Measurements from ENCODE around the gene RFPL2. TPM values are rescaled to one million over a fixed set of nuclear protein-coding genes. Genes with fewer than 3 reads are reported as not detected.

RFPL2 gene
- total RNA-seq, 1 experiment from 2014 or later: 0.45 TPM

DNA sequence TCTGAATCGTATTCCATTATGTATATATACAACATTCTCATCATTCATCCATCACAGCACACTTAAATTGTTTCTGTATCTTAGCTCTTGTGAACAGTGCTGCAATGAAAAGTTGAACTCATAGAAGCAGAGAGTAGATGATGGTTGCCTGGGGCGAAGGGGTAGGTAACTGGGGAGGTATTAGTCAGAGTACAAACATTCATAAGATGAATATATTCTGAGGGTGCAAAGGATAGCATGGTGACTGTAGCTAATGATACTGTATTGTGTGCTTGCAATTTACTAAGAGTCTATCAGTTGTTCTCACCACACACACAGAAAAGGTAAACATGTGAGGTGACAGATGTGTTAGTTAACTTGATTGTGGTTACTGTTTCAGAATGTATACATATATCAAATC, 12.6 kb upstream of the RFPL2 start:
- Histone ChIP-seq H3K36me3 (replicated peaks; ENCODE audit: control insufficient read depth, insufficient read depth, low read length) (no peaks in the 10 kb centered on the region), H3K27me3 (ENCODE audit: control insufficient read depth, insufficient read depth, low read length) (no peaks in the 10 kb centered on the region), H3K4me3 (ENCODE audit: insufficient read depth, low read depth, low read length) (no peak overlapping the region)
- DNase-seq: no peak

DNA sequence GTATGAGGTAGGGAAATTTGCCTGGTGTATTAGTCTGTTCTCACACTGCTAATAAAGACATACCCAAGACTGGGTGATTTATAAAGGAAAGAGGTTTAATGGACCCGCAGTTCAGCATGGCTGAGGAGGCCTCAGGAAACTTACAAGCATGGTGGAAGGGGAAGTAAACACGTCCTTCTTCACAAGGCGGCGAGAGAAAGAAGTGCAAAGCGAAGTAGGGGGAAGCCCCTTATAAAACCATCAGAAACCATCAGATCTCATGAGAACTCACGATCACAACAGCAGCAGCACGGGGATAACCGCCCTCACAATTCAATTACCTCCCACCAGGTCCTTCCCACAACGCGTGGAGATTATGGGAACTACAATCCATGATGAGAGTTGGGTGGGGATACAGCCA, 12.0 kb upstream of the RFPL2 start:
- Histone ChIP-seq H3K4me3 (ENCODE audit: insufficient read depth, low read depth, low read length) (no peak overlapping the region), H3K27me3 (ENCODE audit: control insufficient read depth, insufficient read depth, low read length) (no peaks in the 10 kb centered on the region), H3K36me3 (replicated peaks; ENCODE audit: control insufficient read depth, insufficient read depth, low read length) (no peaks in the 10 kb centered on the region)
- DNase-seq: no peak

DNA sequence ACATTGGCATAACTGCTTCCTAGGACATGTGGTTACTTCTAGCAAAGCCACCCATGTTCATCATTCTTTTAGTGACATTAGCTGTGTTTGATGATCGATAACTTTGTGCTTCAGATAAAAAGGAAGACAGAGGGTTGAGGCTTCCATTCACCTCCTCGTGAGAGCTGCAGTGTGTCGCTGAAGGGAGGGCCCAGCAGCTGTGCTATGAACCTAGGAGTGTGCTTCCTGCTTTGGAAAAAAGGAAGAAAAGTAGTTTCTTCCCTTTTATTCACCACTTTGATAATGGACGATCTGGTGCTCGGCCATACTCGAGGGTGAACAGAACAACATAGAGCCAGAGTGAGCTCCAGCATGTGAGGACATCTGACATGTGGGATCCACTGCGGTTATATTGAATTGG, 6.1 kb upstream of the RFPL2 start:
- Histone ChIP-seq H3K27me3 (ENCODE audit: control insufficient read depth, insufficient read depth, low read length) (peaks cover 2% of the 10 kb centered on the region; the same call in 1 of the 2 replicates), H3K4me3 (ENCODE audit: insufficient read depth, low read depth, low read length) (no peak overlapping the region), H3K36me3 (replicated peaks; ENCODE audit: control insufficient read depth, insufficient read depth, low read length) (no peaks in the 10 kb centered on the region)
- DNase-seq: no peak

- peaks cover 19% of the 10 kb centered on the region for H3K27me3 ChIP-seq (ENCODE audit: control insufficient read depth, insufficient read depth, low read length)
- no peak for DNase-seq
Measured at GRCh38 chr22:32208681-32209080, 3.8 kb upstream of the RFPL2 start.

DNA sequence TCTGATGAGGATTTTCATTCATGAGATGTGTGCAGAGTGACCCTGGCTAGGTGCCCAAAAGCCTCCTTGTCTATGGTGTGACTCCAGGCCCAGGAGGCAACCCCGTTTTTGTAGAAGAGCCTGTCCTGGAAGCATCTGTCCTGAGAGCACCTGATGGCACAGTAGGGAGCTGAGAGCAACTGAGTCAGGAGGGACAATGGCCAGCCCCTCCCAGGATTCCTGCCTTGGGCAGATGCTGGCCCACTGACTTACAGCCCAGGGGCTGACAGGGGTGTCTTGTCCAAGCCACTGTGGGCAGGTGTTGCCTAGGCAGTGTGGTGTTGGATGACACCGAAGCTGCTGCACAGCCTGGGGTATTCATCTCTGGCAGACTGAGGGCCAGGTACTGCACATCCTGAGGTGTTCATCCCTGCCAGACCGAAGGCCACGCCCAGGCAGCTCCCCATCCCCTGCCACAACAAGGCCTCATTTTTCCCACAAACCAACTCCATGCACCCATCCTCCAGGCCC, 3.2 kb upstream of the RFPL2 start:
- no peak for DNase-seq
- Histone ChIP-seq H3K4me3 (ENCODE audit: insufficient read depth, low read depth, low read length) (no peak overlapping the region), H3K36me3 (replicated peaks; ENCODE audit: control insufficient read depth, insufficient read depth, low read length) (no peaks in the 10 kb centered on the region), H3K27me3 (ENCODE audit: control insufficient read depth, insufficient read depth, low read length) (peaks cover 26% of the 10 kb centered on the region)

More at GRCh38 chr22:32208681-32209080, 3.8 kb upstream of the RFPL2 start:
- Histone ChIP-seq H3K4me3 (ENCODE audit: insufficient read depth, low read depth, low read length) (no peak overlapping the region), H3K36me3 (replicated peaks; ENCODE audit: control insufficient read depth, insufficient read depth, low read length) (no peaks in the 10 kb centered on the region)

- Histone ChIP-seq H3K27me3 (ENCODE audit: control insufficient read depth, insufficient read depth, low read length) (peaks cover 35% of the 10 kb centered on the region), H3K36me3 (replicated peaks; ENCODE audit: control insufficient read depth, insufficient read depth, low read length) (no peaks in the 10 kb centered on the region), H3K4me3 (ENCODE audit: insufficient read depth, low read depth, low read length) (no peak overlapping the region)
- peak; percentile 70 for DNase-seq
Measured at GRCh38 chr22:32206774-32207758, 2.2 kb upstream of the RFPL2 start.

- peak; percentile 78 for DNase-seq
- H3K36me3 ChIP-seq (replicated peaks; ENCODE audit: control insufficient read depth, insufficient read depth, low read length): no peaks in the 10 kb centered on the region
- H3K27me3 ChIP-seq (ENCODE audit: control insufficient read depth, insufficient read depth, low read length): peaks cover 39% of the 10 kb centered on the region
- no peak overlapping the region for H3K4me3 ChIP-seq (ENCODE audit: insufficient read depth, low read depth, low read length)
Measured at GRCh38 chr22:32205974-32206773, 1.3 kb upstream of the RFPL2 start.

DNA sequence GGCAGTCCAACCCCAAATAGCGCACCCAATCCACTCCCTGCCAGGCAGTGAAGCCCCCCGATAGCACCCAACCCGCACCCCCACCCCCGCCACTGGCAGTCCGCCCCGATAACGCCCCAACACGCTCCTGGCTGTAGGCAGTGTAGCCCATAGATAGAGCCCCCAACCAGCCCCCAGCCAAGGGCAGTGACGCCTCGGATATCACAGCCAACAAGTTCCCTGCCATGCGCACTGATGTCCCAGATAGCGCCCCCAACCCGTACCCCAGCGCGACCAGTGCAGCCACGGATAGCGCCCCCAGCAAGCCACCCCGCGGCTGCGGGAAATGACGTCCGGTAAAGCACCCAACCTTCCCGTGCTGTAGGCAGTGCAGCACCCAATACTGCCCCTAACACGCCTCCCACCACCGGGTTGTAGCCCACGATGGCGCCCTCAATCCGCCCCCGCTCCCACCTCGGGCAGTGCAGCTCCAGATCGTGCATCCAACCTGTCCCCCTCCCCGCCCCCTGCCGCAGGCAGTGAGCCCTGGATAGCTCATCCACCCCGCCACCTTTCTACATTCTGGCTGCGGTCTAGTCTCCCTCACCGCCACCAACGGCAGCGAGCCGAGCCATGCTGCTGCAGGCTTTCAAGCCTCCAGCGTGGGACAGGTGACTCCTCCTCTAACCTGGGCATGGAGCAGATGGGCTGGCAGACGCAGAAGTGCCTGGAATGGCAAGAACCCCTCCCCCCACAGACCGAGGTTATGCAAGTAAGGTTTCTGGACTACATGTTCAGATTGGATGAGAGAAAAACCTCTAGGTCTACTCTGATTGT, 625 bp downstream of the RFPL2 start:
- peak; percentile 72 for DNase-seq
- H3K4me3 ChIP-seq (ENCODE audit: insufficient read depth, low read depth, low read length): peak overlapping the region; percentile 45
- peaks cover 41% of the 10 kb centered on the region for H3K27me3 ChIP-seq (ENCODE audit: control insufficient read depth, insufficient read depth, low read length)
- H3K36me3 ChIP-seq (replicated peaks; ENCODE audit: control insufficient read depth, insufficient read depth, low read length): no peaks in the 10 kb centered on the region

DNA sequence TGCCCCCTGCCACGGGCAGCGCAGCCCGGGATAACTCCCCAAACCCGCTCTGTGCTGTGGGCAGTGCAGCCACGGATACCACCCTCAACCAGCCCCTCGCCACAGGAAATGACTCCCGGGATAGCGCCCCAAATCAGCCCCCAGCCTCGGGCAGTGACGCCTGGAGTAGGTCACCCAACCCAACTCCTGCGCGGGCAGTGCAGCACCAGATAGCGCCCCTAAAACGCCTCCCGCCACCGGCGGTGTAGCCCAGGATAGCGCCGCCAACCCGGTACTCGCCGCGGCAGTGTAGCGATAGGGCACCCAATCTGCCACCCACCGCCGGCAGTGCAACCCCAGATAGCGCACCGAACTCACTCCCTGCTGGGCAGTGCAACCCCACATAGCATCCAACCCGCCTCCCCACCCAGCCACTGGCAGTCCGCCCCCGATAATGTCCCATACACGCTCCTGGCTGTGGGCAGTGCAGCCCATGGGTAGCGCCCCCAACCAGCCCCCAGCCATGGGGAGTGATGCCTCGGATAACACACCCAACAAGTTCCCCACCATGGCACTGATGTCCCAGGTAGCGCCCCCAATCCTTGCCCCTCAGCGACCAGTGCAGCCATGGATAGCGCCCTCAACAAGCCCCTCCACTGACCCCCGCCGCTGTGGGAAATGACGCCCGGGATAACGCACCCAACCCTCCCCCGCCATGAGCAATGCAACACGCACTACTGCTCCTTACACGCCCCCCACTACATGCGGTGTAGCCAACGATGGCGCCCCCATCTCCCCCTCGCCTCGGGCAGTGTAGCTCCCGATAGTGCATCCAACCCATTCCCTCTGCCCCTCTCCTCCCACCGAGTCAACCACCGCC, 1.5 kb downstream of the RFPL2 start:
- peak overlapping the region; percentile 45 for H3K4me3 ChIP-seq (ENCODE audit: insufficient read depth, low read depth, low read length)
- DNase-seq: peak; percentile 58
- H3K36me3 ChIP-seq (replicated peaks; ENCODE audit: control insufficient read depth, insufficient read depth, low read length): no peaks in the 10 kb centered on the region
- H3K27me3 ChIP-seq (ENCODE audit: control insufficient read depth, insufficient read depth, low read length): peaks cover 41% of the 10 kb centered on the region

- peak overlapping the region; percentile 17 for H3K4me3 ChIP-seq (ENCODE audit: insufficient read depth, low read depth, low read length)
Measured at GRCh38 chr22:32202539-32203180, 2.2 kb downstream of the RFPL2 start.

DNA sequence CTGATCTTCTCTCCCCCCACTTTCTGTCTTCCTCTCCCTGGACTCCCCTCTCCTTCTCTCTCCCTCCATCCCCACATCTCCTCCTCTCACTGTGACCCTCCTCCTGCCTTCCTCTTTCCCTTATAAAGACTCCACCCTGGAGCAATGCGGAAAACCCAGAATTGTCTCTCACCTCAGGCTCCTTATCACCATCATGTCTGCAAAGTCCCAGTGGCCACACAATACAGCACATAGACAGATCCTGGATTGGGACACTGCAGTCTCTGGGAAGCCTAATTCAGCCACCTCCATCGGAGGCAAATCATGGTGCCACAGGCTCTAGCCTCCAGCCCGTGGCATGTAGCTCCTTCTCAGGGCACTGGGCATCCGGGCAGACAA, 2.7 kb downstream of the RFPL2 start:
- Histone ChIP-seq H3K27me3 (ENCODE audit: control insufficient read depth, insufficient read depth, low read length) (peaks cover 41% of the 10 kb centered on the region), H3K36me3 (replicated peaks; ENCODE audit: control insufficient read depth, insufficient read depth, low read length) (no peaks in the 10 kb centered on the region), H3K4me3 (ENCODE audit: insufficient read depth, low read depth, low read length) (no peak overlapping the region)
- no peak for DNase-seq

More at GRCh38 chr22:32202539-32203180, 2.2 kb downstream of the RFPL2 start:
- peak; percentile 79 for DNase-seq
- peaks cover 41% of the 10 kb centered on the region for H3K27me3 ChIP-seq (ENCODE audit: control insufficient read depth, insufficient read depth, low read length)
- no peaks in the 10 kb centered on the region for H3K36me3 ChIP-seq (replicated peaks; ENCODE audit: control insufficient read depth, insufficient read depth, low read length)

DNA sequence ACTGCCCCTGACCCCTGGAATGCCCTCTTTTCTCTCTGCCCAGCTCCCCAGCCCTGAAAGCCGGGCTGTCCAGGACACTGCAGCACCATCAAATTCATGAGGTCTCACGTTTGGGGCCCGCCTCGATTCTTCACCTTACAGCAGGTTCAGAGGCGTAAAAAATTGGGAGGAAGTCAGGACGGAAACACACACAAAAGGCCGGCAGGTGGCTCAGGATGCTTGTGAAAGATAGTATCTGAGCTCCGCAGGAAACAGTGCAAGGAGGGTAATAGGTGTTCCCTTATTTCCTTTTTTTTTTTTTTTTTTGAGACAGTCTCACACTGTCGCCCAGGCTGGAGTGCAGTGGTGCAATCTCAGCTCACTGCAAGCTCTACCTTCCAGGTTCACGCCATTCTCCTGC, 4.1 kb downstream of the RFPL2 start:
- H3K36me3 ChIP-seq (replicated peaks; ENCODE audit: control insufficient read depth, insufficient read depth, low read length): no peaks in the 10 kb centered on the region
- peaks cover 38% of the 10 kb centered on the region for H3K27me3 ChIP-seq (ENCODE audit: control insufficient read depth, insufficient read depth, low read length)
- DNase-seq: no peak
- no peak overlapping the region for H3K4me3 ChIP-seq (ENCODE audit: insufficient read depth, low read depth, low read length)

GRCh38 chr22:32199961-32200360, 4.9 kb downstream of the RFPL2 start:
- peaks cover 34% of the 10 kb centered on the region for H3K27me3 ChIP-seq (ENCODE audit: control insufficient read depth, insufficient read depth, low read length)
- no peaks in the 10 kb centered on the region for H3K36me3 ChIP-seq (replicated peaks; ENCODE audit: control insufficient read depth, insufficient read depth, low read length)
- no peak for DNase-seq

More at GRCh38 chr22:32199961-32200360, 4.9 kb downstream of the RFPL2 start:
- no peak overlapping the region for H3K4me3 ChIP-seq (ENCODE audit: insufficient read depth, low read depth, low read length)
